Effector CD4-positive, alpha-beta T cell (primary cell): ENCODE data around the gene CCNO.

ENCODE experiments used
- DNase-seq: peaks from one replicate; pipeline ENCODE4 v3.0.0-alpha.2; 2020

The CCNO gene

GRCh38 chr5:55222985-55223811 lies 10.2 kb downstream of the CCNO start:
- DNase-seq = no peak

GRCh38 chr5:55222092-55222984 lies 11.1 kb downstream of the CCNO start:
- DNase-seq = no peak

GRCh38 chr5:55220433-55221185 lies 12.8 kb downstream of the CCNO start:
- no peak for DNase-seq

GRCh38 chr5:55219770-55220169 lies 13.6 kb downstream of the CCNO start:
- no peak for DNase-seq

- no peak for DNase-seq
These were observed 14.4 kb downstream of the CCNO start for GRCh38 chr5:55218967-55219366.

GRCh38 chr5:55211184-55211874 lies 22.1 kb downstream of the CCNO start:
- DNase-seq = no peak

- DNase-seq = no peak
These were observed 28.4 kb downstream of the CCNO start for GRCh38 chr5:55205001-55205400.

- DNase-seq = no peak
These were observed 42.2 kb downstream of the CCNO start for GRCh38 chr5:55191165-55191564.

GRCh38 chr5:55188656-55189540 lies 44.5 kb downstream of the CCNO start:
- no peak for DNase-seq

GRCh38 chr5:55187370-55187769 lies 46.0 kb downstream of the CCNO start:
- DNase-seq = no peak
